ENCODE data around the gene ORC3.
"Not testable (repeated sequence)": the region's sequence is repeated elsewhere in the genome, so short reads cannot be mapped to it uniquely, and the experiment has no call there.

Gene ORC3

DNA sequence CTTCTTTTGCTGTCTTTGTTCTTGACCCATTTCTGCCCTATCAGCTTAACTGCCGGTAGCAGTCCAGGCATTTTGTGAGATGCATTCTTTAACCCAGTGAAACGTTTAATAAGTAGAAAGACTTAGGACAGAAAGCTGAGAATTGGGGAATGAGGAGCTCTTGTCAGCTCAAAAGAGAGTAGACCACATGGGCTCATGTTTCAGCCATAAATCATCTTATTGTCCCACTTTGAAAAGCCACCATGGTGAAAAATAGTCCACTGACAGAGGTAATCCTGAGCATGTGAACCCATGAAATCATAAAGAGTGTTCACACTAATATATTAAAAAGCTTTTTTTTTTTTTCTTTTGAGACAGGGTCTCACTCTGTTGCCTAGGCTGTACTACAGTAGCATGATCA lies 16.3 kb downstream of the ORC3 start:
- DNase-seq, result no peak

DNA sequence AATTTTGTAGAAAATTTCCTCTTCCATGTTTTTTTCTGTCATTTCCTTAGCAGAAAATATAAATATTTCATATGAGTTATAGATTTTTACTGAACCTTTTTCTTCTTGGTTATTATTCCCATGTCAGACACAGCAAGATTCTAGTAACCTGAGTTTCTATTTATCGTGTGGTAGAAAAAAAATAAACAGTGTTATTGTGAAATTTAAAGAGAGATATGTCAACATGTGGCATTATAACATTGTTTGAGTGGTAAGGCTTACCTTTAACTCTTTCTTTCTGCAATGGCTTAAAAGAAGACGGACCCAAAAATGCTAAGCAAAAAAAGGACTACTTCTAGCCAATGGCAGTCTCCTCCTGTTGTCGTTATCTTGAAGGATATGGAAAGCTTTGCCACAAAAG lies 18.9 kb downstream of the ORC3 start:
- no peak for DNase-seq

DNA sequence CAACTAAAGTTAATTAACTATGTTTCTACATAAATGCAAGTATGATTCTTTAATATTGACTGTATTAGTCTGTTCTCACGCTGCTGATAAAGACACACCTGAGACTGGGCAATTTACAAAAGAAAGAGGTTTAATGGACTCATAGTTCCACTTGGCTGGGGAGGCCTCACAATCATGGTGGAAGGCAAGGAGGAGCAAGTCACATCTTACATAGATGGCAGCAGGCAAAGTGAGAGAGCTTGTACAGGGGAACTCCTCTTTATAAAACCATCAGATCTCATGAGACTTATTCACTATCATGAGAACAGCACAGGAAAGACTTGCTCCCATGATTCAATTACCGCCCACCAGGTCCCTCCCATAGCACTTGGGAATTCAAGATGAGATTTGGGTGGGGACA lies 23.1 kb downstream of the ORC3 start:
- DNase-seq, result not testable (repeated sequence)

DNA sequence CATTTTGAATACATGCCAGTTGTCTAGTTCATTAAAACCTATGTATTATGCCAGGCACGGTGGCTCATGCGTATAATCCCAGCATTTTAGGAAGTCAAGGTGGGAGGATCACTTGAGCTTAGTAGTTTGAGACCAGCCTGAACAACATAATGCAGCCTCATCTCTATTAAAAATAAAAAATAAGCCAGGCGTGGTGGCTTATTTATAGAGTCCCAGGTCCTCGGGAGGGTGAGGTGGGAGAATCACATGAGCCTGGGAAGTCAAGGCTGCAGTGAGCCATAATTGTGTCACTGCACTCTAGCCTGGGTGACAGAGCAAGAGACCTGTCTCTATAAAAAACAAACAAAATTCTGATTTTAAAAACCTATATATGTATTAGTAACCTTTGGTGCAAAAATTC lies 27.5 kb downstream of the ORC3 start:
- DNase-seq, result no peak

DNA sequence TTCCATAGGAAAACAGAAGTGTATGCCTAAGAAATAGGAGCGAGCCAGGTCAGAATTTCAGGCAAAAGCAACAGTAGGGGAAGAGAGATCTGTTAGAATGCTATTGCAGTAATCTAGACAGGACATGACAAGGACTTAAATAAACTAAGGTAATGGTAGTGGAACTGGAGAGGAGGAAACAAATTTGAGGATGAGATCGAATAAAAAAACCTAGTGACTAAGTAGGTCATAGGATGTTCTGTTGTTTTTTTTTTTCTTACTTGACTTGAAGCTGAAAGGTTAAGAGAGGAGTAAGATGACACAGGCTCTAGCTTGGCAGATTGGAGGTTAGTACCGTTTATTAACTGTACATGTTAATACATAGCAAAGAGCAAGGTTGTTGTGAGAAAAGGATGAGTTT lies 28.6 kb downstream of the ORC3 start:
- DNase-seq, result no peak

DNA sequence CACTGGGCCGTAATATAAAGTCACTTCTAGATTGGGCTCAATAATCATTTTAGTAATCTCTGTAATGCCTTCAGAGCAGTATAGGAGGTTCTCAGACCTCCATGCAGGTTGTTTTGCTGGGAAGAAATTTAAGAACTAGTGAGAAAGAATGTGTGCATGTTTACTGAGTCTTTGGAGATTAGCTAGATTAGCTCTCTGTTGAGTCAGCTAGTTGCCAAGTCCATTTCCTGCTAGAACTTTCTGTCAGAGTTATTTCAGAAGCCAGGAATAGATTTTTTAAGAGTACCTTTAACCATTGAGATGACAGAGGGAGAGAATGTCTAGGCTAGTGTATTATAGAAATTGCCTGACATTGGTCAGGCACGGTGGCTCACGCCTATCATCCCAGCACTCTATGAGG lies 33.3 kb downstream of the ORC3 start:
- no peak for DNase-seq

DNA sequence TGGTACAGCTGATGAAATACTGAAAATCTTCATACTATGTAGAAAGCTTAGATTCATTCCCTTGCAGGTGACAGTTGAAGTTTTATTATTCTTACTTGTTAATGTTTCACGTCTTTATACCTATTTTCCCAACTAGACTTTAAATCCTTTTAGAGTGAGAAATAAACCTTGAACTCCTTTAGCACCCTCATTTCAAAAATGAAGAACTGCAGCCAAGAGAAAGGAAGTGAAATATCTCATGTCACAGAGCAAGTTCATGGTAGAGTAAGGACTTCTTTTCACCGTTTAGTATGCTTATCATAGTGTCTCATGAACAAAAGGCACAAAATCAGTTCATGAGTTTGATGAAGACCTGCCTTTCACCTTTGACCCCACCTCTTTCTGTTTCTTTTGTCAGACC lies 38.5 kb downstream of the ORC3 start:
- no peak for DNase-seq

DNA sequence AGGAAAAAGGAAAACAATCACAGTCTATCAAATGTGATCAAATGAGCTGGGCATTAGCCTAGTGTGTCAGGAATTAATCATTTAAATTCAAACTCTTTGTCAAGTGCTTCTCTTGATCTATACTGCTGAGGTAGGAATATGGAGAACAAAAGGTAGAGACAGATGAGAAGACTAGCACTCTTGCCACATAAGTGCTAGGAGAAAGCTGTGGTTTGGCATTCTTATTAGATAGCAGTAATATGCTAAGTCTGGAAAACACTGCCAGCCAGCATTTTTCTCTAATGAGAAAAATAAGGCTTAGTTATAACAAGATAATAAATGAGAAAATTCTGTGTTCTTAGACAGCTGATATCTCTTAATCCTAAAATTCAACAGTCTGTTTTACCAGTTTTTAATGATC lies 38.9 kb downstream of the ORC3 start:
- DNase-seq, result no peak

DNA sequence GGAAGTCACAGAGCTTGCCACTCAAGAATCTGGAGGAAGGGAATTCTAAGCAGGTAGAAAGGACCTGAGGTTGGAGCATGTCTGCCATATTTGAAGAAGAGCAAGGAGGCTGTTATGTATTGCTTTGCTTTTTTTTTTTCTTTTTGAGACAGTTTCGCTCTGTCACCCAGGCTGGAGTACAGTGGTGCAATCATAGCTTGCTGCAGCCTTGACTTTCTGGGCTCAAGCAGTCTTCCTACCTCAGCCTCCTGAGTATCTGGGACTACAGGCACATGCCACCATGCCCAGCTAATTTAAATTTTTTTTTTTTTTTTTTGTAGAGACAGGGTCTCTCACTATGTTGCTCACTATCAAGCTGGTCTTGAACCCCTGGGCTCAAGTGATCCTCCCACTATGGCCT lies 40.8 kb downstream of the ORC3 start:
- DNase-seq, result no peak

DNA sequence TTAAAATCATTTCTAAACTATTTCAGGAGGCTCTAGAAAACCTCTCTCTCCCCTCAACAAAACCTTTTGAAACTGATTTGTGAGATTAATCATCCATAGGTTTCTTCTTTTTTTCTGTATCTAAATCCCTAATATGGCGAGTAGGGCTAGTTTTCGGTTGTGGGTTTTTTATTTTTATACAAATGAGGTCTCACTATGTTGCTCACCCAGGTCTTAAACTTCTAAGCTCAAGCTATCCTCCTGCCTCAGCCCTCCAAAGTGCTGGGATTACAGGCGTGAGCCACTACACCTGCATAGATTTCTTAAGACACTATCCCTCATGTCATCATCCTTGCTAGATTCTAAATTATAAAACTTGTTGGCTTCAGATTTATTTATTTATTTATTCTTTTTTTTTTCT lies 43.9 kb downstream of the ORC3 start:
- no peak for DNase-seq

DNA sequence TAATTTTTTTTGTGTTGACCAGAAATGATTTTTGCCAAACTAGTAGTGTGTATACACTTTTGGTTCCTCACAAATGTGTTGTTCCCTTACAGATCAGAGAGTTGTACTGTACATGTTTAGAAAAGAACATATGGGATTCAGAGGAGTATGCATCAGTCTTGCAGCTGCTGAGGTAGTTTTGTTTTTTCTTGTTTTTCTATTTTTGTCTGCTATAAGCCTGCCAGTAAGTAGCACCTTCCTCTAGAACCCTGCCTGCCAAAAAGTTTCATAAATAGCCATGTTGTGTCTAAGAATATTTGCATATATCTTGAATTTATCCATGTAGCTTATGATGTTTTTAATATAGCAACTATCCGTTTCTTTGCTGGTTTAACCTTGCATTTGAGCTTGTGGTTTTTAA lies 46.4 kb downstream of the ORC3 start:
- no peak for DNase-seq

DNA sequence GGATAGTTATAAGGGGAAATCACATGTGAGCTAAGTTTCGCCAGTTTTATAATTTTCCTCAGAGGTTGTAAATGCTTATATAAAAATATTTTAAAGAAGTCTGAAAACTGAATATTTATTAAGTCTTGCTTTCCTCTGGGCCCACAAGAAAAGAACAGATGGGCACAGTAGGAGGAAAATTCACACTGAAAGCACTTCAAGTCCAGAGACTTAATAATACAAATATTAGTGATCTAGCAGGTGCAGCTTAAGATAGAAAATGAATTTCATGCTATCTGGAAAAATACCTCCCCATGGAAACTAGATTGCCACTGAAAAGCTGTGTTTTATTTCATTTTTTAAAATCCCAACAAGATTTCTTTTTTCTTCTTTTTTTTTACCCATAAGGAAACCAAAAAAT lies 47.2 kb downstream of the ORC3 start:
- no peak for DNase-seq

DNA sequence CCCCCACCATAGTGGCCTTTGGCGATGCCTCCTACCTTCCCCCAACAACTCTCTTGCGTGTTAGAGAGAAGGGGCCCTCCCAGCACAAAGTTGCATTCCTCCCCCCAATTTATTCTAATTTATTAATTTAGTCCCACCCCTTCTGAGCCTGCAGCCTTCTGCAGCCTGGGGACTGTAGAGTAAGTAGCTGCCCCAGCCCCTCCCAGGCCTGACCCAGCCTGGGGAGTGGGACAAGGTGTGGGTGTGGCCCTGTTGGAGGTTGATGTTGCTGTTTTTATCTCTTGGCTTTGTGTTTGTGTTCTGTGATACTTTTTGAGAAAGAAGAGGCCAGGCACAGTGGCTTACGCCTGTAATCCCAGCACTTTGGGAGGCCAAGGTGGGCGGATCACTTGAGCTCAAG lies 49.4 kb downstream of the ORC3 start:
- no peak for DNase-seq

DNA sequence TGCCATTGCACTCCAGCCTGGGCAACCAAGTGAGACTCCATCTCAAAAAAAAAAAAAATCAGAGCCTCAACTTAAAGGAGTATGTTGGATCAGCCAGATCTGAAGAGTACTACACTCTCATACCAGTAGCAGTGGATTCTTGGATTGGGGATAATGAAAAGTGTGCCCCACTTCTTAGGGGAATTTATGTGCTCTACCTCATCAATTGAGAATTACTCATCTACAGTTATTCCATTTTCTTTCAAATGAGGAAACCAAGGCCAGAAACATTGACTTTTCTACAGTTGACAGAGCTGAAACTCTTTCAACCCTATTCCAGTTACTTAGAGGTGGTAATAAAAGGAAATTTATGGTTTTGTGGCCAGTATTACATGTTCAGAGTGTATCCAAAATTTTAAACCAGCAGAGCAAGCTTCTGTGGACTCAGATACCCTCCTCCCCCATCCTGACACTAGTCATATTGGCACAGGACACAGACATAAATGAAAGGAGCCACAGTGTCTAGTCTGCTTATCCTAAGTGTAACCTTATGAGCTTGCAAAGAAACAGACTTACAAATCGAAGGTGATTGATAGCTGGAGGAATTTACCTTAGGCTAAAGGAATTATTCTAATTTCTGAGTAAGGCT lies 51.2 kb downstream of the ORC3 start:
- DNase-seq, result no peak

DNA sequence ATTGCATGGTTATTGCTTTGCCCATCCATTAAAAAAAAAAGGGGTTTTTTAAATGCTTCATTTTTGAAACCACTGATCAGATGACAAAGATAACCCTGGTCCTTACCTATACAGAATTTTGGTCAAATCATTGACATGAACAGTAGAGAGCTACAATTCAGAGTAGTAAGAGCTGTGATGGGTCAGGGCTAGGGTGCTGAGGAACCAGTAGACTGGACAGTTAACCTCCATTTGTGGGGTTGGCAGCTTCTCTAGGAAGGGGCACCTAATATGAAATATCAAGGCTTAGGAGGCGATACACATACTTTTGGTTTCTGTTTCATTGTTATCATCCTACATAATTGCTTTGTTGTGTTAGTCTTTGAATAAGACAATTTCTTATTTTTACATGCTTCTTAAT lies 55.1 kb downstream of the ORC3 start:
- DNase-seq, result no peak

DNA sequence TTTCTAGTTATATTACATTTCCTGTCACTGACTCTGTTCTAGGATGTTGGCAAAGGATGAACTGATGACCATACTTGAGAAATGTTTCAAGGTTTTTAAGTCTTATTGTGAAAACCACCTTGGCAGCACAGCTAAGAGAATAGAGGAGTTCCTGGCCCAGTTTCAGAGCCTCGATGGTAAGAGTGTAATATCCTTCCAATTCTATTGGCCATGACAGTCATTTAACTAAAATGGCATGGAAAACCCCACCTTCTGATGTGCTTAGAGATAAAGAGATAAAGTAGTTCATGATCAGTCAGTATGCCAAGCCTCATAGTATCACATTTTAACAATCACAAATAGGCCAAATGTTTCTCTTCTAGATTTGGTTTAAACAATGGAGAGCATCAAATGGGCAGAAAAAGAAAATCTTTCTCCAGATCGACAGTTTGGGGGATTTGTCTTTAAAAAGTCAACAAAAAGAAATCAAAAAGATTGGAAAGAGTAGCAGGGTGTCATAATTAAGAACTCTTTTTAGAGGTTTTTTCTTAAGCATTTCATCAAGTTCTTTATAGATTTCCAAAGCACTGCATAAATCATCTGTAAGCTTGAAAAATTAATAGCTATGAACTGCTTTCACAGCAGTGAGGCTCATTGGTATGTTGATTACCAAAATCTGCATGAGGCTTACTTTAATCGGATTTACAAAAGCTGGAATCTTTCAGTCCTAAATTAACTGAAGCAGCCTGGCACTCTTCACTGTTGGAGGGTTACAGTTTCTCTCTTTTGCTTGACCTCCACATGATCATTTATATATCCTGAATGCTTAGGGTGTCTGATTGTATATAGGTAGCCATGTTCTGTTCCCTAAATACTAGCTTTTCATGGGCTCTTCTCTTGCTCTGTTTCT lies 63.4 kb downstream of the ORC3 start:
- no peak for DNase-seq

DNA sequence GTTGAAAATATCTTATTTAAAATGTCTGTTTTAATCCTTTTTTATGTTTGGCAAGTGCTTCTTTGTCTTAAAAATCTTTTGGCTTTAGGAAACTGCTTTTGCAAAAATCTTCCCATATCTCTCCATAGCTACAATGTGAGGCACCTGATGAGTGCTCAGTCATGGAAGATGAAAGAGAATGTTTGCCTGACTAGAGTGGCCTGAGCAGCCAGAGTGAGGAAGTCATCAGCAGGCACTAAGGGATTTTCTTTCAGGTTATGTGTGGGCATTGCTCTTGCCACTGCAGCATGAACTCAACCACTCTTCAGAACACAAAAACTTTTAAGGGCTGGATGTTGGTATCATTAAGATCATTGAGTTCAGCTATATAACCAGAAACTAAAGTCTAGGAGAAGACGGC lies 64.2 kb downstream of the ORC3 start:
- no peak for DNase-seq

DNA sequence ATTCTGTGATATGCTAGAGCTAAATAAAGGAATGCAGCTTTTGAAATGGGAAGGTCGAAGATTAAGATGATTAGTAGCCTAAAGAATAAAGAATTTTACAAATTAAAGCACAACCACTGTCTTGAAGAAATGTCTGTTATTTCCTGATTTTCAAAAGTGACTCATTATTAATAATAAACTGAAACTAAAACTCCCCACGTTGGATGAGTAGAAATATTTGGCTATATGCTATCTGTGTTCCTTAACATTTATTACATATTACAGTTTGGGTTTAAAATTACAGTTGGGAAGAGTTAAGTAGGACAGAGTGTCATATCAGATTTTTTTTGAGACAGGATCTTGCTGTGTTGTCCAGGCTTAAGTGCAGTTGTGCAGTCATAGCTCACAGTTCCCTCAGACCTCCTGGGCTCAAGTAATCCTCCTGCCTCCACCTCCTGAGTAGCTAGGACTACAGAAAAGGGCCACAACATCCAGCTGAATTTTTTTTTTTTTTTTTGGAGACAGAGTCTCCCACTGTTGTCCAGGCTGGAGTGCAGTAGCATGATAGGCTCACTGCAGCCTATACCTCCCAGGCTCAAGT lies 65.0 kb downstream of the ORC3 start:
- no peak for DNase-seq

DNA sequence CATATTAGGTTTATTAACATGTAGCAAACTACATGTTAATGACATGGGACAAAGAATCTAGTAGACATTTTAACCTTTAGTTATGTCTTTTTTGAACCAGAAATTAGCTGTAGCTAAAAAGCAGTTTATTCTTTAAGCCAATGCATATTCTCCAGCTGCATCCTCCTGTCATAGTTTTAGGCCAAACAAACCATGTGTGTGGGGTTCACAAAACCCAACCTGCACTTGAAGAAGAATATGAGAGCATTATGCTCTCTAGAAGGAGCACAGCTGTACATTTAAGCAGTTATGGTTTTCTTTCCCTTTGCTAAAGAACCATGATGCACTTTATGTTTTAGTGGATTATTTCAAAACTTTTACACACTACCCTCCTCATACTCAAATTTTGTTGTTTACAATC lies 65.9 kb downstream of the ORC3 start:
- no peak for DNase-seq

DNA sequence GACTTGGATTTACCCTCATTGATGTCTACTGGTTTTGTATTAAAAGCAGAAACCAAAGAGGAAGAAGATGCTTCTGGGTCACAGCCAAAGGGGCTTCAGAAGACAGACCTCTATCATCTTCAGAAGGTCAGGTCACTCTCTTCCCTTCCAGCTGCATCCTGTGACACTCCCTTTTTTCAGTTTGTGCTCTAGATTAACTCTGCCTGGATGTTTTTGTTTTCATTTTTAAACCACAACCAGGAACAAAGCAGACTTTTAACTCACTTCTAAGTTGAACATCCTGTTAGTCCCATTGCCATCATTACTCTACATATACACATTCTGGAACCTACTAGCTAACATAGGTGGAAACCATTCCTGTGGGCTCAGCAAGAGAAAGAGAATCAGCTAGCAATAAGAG lies 66.9 kb downstream of the ORC3 start:
- DNase-seq, result no peak

DNA sequence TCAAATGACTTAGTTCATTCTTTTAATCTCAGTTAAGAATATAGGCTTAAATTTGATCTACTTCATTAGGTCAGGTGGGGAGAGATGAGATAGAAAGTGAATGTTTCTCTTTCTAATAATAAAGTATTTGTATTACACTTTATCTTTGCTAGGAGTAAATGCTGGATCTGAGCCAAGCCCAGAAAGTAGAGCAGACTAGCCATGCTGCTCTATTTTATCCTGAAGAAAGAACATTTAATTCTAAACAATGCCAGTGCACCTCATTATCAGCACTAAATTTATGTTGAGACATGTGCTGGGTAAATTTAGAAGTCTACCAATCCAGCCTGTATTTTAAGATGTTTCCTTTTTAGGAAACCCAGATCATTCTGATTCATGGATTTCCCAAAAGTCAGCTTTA lies 68.6 kb downstream of the ORC3 start:
- DNase-seq, result no peak

DNA sequence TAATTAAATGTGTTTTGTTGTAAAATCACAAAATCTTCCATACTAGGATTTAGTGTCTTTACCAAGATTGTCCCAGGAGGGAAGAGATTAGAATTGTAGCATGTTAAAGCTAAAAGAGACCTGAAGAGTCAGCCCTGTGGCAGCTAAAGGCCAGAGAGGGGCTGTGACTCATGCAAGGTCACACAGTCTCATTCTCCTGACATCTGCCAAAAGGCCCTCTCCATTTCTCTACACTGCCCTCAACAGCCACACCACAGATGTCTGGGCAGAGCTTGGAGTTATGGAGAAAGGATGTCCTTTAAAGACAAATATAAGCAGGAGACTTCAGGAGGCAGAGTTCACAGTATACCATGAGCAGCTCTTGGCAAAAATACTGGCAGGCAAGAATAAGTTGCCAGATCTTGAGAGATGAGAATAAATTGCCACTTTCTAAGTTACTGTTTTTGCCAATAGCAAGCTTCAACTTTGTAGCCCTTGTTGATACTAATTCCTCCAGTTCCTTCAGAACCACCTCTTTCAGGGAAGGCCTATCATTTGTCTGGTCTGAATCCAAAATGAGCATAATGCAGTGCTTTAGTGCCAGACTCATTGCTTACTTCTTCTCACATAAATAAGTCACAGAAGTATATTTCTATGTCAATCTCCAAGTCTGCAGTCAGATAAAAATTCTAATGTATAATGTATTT lies 70.4 kb downstream of the ORC3 start:
- peak; percentile 52 for DNase-seq

DNA sequence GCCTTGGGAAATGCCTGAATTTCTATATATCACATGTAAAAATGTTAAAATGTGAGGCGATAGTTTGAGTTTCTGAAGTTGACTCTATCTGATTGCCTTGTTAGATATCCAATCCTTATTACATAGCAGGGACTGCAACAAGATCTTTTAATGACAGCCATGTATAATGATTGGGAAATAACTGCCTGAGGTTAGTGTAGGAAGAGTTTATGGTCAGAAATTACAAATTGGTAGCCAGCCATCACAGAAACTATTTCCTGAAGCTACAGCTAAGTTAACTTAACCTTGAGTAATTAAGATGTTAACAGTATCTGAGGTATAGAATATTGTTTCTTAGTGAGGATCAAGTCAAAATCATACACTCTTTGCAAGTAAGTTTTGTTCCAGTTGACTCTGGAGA lies 71.1 kb downstream of the ORC3 start:
- no peak for DNase-seq

DNA sequence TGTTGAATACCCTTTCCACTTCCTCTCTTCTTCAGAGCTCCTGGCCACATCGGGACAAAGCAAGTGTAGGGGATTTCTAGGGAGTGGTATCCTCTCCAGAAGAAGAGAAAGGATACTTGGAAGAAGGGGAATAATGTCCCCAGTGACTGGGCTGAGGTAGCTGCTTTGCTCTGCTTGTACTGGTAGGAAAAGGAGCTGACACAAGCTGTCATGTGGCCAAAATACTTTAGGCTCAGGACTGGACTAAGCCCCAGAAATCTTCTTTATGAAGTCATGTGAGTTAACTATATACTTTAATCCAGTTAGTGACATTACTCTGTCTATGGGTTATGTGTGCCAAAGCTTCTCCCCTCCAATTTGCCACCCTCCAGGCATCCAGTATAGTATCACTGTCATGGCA lies 71.6 kb downstream of the ORC3 start:
- no peak for DNase-seq

All from islet precursor cell (in vitro differentiated cells).